Measurements from ENCODE around the gene KBTBD2.
A peak's percentile ranks its signal among the peaks of the same experiment; 100 is the strongest.

The KBTBD2 gene

GRCh38 chr7:32891800-32892520 is 400 bp upstream of the KBTBD2 start:
- H3K9me3 ChIP-seq (ENCODE audit: severe bottlenecking) = no peaks in the 10 kb centered on the region
- H3K4me3 ChIP-seq (ENCODE audit: low read depth, low read length) = peak overlapping the region; percentile 99
- peak; percentile 99 for DNase-seq
- no peak for TF ChIP-seq CTCF (IDR thresholded peaks at IDR 0.05; ENCODE audit: low read depth, low read length)
- no peaks in the 10 kb centered on the region for H3K27me3 ChIP-seq (ENCODE audit: insufficient read depth, low read depth, severe bottlenecking)
- H3K36me3 ChIP-seq = peaks cover 3% of the 10 kb centered on the region
- peak overlapping the region; percentile 97 for H3K27ac ChIP-seq

GRCh38 chr7:32890793-32891042 is 842 bp downstream of the KBTBD2 start:
- Histone ChIP-seq H3K9me3 (ENCODE audit: severe bottlenecking) (no peaks in the 10 kb centered on the region), H3K4me3 (ENCODE audit: low read depth, low read length) (peak overlapping the region; percentile 99), H3K36me3 (peaks cover 3% of the 10 kb centered on the region), H3K27ac (peak overlapping the region; percentile 97), H3K27me3 (ENCODE audit: insufficient read depth, low read depth, severe bottlenecking) (no peaks in the 10 kb centered on the region)
- DNase-seq = no peak
- no peak for TF ChIP-seq CTCF (IDR thresholded peaks at IDR 0.05; ENCODE audit: low read depth, low read length)

- Histone ChIP-seq H3K27me3 (ENCODE audit: insufficient read depth, low read depth, severe bottlenecking) (no peaks in the 10 kb centered on the region), H3K4me3 (ENCODE audit: low read depth, low read length) (peak overlapping the region; percentile 99), H3K9me3 (ENCODE audit: severe bottlenecking) (no peaks in the 10 kb centered on the region), H3K36me3 (peaks cover 3% of the 10 kb centered on the region), H3K27ac (peak overlapping the region; percentile 97)
- no peak for DNase-seq
- TF ChIP-seq CTCF (IDR thresholded peaks at IDR 0.05; ENCODE audit: low read depth, low read length) = no peak
These were observed 1.4 kb downstream of the KBTBD2 start for GRCh38 chr7:32890010-32890792.

GRCh38 chr7:32888505-32888904 is 3.1 kb downstream of the KBTBD2 start:
- Histone ChIP-seq H3K36me3 (peaks cover 3% of the 10 kb centered on the region), H3K27ac (no peak overlapping the region), H3K9me3 (ENCODE audit: severe bottlenecking) (no peaks in the 10 kb centered on the region), H3K27me3 (ENCODE audit: insufficient read depth, low read depth, severe bottlenecking) (no peaks in the 10 kb centered on the region), H3K4me3 (ENCODE audit: low read depth, low read length) (no peak overlapping the region)
- DNase-seq = no peak
- no peak for TF ChIP-seq CTCF (IDR thresholded peaks at IDR 0.05; ENCODE audit: low read depth, low read length)

GRCh38 chr7:32887395-32887794 is 4.2 kb downstream of the KBTBD2 start:
- no peak overlapping the region for H3K27ac ChIP-seq
- no peak for TF ChIP-seq CTCF (IDR thresholded peaks at IDR 0.05; ENCODE audit: low read depth, low read length)
- no peaks in the 10 kb centered on the region for H3K27me3 ChIP-seq (ENCODE audit: insufficient read depth, low read depth, severe bottlenecking)
- no peak for DNase-seq
- H3K9me3 ChIP-seq (ENCODE audit: severe bottlenecking) = no peaks in the 10 kb centered on the region
- peaks cover 3% of the 10 kb centered on the region for H3K36me3 ChIP-seq
- no peak overlapping the region for H3K4me3 ChIP-seq (ENCODE audit: low read depth, low read length)

Data from WERI-Rb-1 (cell line).